NCI-H2227 (cell line): Measurements from ENCODE around the gene HECTD2.
A peak's percentile ranks its signal among the peaks of the same experiment; 100 is the strongest.
"Not testable (repeated sequence)": the region's sequence is repeated elsewhere in the genome, so short reads cannot be mapped to it uniquely, and the experiment has no call there.

ENCODE experiments used
- DNase-seq: peaks from one replicate; lab custom pipeline; 2025; ENCODE audit not compliant: unreplicated experiment; lab: John Stamatoyannopoulos, UW

HECTD2 gene

GRCh38 chr10:91536733-91537132 is 126.6 kb downstream of the HECTD2 start:
- no peak for DNase-seq

DNA sequence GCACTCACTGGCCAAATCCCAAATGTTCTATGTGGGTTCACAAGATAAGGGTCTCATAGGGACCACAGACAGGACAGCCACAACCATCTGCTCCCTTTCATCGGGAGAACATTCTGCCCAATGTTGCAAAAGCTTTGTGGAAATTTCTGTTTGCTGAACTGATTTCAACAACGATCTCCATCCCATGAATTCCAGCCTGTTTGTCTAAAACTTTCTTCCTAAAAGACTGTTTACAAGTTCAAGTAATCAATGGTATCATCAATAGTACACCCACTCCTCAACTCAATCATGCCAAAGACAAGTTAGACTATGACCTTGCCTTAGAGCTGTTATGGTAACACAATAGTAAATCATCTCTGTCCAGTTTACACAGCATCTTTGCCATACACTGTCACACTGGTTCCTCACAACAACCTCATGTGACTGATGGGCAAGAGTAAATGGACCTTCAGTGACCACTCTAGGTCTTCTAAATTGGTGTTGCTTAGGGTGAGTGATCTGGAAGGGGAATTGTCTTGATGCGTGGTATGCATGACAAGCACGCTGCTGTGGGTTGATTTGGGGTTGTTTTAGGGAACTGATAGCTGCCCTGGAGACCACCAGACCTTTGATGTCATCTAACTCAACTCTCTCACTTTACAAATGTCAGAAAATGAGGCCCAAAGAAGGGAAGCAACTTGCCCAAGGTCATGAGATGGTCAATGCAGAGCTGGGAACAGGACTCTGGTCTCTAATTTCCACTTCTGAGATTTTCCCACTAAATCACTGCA is 127.7 kb downstream of the HECTD2 start:
- DNase-seq = no peak

DNA sequence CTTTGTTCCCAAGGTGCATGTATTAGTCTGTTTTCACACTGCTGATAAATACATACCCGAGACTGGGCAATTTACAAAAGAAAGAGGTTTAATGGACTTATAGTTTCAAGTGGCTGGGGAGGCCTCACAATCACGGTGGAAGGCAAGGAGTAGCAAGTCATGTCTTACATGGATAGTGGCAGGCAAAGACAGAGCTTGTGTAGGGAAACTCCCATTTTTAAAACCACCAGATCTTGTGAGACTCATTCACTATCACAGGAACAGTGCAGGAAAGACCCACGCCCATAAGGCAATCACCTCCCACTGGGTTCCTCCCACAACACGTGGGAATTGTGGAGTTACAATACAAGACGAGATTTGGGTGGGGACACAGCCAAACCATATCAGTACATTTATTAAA is 129.8 kb downstream of the HECTD2 start:
- no peak for DNase-seq

DNA sequence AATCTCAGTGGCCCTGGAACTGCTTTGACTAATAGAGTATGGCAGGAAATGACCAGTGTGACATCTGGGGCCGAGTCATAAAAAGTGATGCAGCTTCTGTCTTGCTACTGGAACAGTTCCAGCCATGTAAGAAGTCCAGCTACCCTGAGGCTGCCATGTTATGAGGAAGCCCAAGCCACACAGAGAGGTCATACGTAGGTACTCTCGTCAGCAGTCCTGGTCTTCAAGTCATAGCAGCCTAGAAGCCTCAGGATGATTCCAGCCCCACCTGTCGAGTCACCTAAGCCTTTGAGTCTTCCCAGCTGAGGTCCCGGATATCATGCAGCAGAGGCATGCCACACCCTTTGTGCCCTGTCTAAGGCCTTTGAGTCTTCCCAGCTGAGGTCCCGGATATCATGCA is 130.6 kb downstream of the HECTD2 start:
- DNase-seq = no peak

DNA sequence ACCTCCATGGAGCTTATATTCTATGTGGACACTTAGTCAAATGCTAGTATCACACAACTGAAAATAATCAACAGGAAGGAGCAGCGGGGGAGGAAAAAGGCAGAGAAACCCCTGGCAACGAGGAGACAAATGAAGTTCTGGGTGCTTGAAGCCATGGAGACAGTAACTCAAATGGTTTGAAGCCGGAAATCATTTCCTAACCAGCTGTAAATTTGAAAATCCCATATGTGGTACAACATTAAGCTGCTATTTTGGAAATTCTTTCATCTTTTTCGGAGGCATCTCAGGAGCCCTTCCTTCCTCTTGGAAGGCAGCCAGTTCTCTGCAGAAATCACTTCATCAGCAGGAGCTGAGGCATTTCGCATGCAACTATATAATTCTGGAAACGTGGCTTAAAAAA is 131.3 kb downstream of the HECTD2 start:
- peak; percentile 14 for DNase-seq

DNA sequence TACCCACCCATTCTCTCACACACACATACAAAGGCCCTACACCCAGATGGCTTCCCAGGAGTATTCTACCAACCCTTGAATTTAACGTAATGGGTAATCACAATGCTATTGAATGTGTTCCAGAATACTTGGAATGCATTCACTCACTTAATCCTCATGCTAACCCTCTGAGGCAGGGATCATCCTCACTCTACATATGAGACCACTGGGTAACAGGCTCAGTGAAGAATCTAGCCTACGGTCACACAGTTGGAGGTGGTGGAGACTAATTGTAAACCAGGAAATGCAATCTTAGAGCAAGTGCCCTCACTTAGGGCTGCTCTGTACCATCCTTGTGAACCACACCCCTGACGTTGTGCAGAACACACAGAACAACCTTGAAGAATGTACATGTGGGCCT is 135.2 kb downstream of the HECTD2 start:
- DNase-seq = no peak

- DNase-seq = no peak
Measured at GRCh38 chr10:91545838-91546237, 135.7 kb downstream of the HECTD2 start.

DNA sequence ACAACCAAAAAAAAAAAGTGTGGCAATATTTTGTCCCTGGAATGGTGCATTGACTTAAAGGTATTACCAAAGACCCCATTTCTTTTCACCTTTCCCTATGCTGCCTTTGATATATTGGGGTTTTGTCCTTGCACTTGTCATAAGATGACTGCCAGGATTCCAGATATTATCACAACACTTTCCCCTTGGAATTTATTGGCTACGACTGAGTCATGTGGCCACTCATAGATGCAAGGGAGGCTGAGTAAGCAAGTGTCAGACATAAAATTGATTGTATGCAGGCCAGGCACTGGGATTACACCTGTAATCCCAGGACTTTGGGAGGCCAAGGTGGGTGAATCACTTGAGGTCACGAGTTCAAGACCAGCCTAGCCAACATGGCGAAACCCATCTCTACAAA is 139.1 kb downstream of the HECTD2 start:
- DNase-seq = no peak

- DNase-seq = no peak
Measured at GRCh38 chr10:91550021-91550420, 139.9 kb downstream of the HECTD2 start.

DNA sequence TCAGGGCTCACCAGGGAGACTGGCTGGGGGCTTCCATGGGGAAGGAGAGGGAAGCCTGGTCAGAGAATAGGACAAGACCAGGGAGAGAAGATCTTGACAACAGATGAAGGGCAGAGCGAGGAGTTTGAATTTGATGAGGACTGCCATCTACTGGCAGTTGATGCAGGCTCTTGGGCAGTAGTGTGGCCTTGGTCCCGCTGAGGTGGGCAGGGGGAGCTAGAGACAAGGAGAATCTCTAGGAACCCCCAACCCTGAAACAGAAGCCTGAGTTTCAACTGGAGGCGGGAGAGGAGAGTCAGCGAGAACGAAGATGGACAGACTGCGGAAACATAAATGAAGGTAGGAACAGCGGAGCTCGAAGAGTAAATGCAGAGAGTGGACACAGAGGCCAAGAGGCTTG is 141.7 kb downstream of the HECTD2 start:
- DNase-seq = peak; percentile 4

GRCh38 chr10:91552274-91553095 is 142.3 kb downstream of the HECTD2 start:
- no peak for DNase-seq

- DNase-seq = no peak
Measured at GRCh38 chr10:91555455-91555854, 145.3 kb downstream of the HECTD2 start.

DNA sequence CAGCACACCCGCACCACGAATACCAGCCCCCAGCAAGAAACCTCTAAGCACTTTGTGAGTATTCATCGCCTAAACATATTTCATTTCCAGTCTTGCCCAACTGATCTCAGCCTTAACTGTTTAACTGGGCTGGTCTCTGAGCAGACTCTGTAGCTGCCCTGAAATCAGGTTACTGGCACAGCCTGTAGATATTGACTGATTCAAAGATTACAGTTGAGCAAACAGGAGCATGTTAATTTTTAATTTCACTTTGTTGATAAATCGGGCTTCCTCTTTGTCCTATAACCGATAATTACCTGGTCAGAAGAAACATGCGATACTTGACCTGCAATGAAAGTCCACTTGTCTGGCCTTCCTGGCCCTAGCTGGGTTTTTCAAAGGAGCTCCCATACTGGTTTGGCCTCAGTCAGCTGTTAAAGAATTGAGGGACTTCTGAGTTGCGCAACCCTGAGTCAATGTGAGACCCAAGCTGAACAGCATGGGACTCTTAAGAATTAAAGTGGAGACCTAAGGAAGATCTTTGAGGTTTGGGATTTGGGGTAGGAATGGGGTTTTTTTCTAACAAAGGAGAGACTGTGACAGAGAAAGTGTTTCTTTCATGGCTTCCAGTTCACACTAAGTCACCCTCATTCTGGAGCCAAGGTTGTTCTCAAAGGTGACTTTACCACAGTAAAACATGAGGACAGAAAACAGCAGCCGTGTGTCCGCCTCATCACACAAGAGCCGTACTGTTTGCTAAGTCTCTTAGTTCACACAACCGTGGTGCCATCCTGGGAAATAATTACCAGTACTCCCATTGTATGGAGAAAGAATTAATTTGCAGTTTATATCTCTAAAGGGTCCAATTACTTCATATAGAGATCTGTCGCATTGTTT is 146.8 kb downstream of the HECTD2 start:
- DNase-seq = no peak

GRCh38 chr10:91557651-91558111 is 147.5 kb downstream of the HECTD2 start:
- no peak for DNase-seq

DNA sequence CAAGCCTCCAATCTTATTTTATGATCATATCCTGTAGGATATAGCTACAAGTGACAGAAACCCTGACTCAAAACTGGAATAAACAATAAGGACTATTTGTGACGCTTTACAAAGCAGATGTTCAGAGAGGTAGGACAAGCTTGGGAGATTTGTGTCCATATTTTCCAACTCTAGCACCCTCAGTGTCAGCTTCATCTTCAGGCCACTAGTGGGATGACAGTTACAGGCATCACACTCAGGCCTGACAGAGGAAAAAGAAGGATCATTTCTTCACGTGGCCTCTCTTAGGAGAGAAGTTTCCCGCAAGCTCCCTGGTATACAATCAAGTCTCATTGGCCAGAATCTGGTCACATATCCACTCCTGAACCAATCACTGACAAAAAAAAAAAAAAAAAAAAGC is 148.3 kb downstream of the HECTD2 start:
- no peak for DNase-seq

GRCh38 chr10:91559169-91559568 is 149.0 kb downstream of the HECTD2 start:
- no peak for DNase-seq

GRCh38 chr10:91559750-91560149 is 149.6 kb downstream of the HECTD2 start:
- DNase-seq = no peak

GRCh38 chr10:91560827-91561226 is 150.7 kb downstream of the HECTD2 start:
- DNase-seq = not testable (repeated sequence)

- DNase-seq = no peak
Measured at GRCh38 chr10:91562839-91563581, 152.9 kb downstream of the HECTD2 start.

GRCh38 chr10:91564026-91564425 is 153.9 kb downstream of the HECTD2 start:
- DNase-seq = no peak
